GM21367 (cell line): ENCODE data around the gene RPL15.
"Not testable (repeated sequence)": the region's sequence is repeated elsewhere in the genome, so short reads cannot be mapped to it uniquely, and the experiment has no call there.

ENCODE experiments used
- ATAC-seq: cut with Tn5 transposase; IDR thresholded peaks from one replicate; pipeline ENCODE4 v1.9.1; 2021; ENCODE audit not compliant: unreplicated experiment

The RPL15 gene

DNA sequence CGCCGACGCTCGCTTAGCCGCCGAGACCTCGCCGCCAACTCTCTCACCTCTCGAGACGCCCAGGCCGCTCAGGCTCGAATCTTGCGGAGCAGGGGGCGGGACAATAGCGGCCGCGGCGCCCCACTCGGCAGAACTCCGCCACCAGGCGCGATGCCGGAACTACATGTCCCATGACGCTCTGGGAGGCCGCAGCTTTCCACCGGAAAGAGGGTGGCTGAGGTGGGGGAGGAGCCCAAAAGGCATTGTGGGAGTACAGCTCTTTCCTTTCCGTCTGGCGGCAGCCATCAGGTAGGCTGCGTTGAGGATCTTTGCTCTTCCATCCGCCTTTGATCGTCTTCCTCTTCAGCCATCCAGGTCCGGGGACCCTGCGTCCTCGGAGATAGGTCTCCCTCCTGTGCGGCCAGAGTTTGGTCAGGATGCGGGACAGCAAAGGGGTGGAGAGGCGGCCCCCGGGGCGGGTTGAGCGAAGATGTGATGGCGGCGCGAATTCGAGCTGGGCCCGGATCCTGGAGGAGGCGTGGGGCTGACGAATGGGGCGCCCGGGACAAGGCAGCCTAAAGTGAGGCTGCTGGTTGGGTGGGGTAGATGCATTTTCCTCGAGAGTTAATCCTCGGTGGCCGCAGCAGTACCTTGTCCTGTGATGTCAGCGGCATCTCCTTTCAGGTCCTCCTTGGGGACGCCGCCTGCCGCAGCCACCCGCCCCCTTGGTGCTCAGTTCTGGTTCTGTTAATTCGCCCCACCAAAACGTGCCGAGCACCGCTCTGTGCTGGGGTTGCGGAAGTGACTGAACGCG is at the start of gene RPL15, which contains the start of gene NKIRAS1:
TSS of gene RPL15 (plus strand) at position 247 of the 793 bp plus-strand sequence. CDS start 728 bp downstream, outside the sequence.
TSS of gene NKIRAS1 (minus strand) at position 105 of the 793 bp plus-strand sequence. CDS start 6,086 bp downstream, outside the sequence.
- peak; percentile 96 for ATAC-seq

- no peak for ATAC-seq
Observed at GRCh38 chr3:23867400-23867799, 49.5 kb upstream of the RPL15 start.

DNA sequence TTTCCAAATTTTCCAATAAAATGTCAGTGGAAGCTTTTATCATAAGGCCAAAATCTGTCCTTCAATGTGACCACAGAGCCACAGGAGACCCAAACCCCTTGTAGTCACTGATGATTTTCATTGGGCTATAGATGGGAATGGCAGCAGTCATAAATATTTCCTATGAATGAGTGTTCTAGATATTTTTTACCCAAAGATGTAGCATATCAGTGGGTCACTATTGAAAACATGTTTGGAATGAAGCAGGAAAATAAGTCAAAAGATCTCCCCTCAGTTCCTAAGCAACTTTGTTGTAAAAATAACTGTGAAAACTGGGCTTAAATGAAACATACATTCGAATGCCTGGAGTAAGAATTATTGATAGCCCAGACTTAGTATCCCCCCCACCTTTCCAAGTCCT is 49.1 kb upstream of the RPL15 start:
- no peak for ATAC-seq

GRCh38 chr3:23869977-23870662 is 46.8 kb upstream of the RPL15 start:
- no peak for ATAC-seq

DNA sequence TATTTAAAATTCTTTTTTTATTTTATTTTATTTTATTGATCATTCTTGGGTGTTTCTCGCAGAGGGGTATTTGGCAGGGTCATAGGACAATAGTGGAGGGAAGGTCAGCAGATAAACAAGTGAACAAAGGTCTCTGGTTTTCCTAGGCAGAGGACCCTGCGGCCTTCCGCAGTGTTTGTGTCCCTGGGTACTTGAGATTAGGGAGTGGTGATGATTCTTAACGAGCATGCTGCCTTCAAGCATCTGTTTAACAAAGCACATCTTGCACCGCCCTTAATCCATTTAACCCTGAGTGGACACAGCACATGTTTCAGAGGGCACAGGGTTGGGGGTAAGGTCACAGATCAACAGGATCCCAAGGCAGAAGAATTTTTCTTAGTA is 46.3 kb upstream of the RPL15 start:
- ATAC-seq, result not testable (repeated sequence)

- not testable (repeated sequence) for ATAC-seq
Observed at GRCh38 chr3:23871361-23871760, 45.6 kb upstream of the RPL15 start.

DNA sequence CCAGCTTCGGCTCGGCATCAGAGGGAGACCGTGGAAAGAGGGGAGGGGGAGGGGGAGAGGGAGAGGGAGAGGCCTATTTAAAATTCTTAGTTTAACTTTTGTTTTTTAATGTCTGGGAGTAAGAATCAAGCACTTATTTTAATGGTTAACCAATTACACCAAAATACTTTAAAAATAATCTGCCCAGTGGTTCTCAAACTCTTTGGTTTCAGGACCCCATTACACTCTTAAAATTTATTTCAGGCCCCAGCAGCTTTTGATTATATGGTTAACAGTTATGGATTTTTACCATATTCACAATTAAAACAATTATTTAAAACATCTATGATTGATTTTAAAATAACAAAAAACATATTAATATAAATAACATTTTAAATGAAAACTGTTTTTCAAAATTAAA is 44.6 kb upstream of the RPL15 start:
- ATAC-seq, result no peak

DNA sequence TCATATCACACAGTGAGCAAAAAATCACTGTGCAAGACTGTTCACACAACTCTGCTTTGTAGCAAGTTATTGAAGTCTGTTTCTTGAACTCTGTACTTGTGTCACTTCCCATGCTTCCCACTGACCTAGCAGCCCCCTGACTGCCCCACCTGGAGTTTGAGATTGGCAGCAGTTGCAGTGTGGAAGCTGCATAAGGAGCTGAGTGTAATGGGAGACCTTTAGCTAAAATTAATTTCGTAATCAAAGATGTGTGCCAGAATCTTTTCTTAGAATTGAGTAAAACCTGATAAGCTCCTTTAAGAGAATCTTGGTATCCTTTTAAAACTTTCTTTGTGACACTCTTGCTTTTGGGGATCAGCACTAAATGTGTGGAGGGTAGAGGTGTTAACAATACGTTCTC is 43.0 kb upstream of the RPL15 start:
- ATAC-seq, result no peak

DNA sequence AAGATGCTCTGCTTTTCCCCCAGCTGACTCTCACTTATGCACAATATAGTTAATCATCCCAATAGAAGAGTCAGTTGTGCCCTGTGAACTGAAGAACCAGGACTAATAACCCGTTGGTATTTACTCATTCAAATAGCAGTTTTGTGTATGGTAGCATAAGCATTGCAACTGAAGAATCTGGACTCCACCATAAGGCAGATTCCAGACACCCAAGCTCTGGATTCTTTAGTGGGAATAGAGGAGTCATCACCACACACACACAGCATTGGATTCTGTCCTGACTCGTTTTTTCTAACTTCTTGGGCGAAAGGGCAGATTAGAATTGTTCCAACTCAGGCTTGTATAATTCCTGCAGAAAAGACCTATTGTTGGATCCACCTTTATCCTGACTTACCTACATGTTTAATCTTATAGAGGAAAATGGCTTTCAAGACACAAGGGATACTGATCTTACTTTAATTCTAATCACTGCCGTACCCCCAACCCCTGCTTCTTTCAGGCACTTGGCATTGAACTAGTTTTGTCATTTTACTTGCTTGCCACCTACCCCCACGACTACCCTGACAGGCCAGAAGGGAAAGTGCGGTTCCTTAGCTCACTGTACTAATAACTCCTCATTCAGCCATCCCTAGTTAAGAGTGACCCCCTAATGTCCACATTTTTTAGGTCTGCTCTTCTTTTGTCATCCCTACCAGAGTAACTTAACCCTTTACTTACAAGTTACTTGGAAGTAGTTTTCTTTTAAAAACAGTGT is 42.4 kb upstream of the RPL15 start:
- ATAC-seq, result no peak

DNA sequence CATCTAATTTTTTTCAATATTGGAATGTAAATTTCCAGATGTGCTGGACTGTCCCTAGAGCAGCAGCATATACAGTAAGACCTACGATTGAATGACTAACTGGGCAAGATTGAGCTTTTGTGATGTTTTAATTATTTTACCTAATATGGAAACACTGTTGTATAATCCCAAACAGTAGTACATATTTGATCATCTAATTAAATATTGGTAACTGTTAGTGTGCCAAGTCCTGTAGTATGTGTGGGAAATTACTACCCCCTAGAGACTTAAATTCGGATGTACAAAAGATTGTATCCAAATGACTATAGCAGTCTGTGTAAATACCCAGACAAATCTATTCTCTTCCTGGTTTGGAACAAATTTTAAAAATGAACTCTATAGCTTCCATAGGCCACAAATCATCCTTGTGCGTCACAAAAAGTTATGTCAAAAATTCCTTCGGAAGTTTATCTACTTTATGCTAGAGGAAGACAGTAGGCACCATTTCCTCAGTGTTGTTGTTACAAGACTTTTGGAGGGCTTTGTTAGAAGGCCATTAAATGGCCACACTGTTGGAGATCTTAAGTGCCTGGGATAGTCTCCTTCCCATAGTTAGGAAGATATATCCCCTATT is 41.7 kb upstream of the RPL15 start:
- no peak for ATAC-seq

DNA sequence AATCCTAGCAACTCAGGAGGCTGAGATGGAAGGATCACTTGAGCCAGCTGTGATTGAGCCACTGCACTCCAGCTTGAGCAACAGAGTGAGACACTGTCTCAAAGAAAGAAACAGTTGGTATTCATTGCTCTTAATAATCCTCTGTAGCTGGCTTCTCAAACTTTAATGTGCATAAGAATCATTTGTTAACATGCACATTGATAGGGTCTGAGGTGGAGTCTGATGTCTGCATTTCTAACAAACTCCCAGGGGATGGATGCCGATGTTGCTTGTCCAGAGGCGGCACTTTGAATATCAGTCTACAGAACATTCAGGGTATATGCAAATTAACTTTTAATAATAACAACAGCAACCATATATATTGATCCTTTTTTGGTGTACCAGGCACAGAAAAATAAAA is 40.0 kb upstream of the RPL15 start:
- ATAC-seq, result no peak

GRCh38 chr3:23877329-23877980 is 39.5 kb upstream of the RPL15 start:
- ATAC-seq, result no peak

GRCh38 chr3:23879485-23879884 is 37.4 kb upstream of the RPL15 start:
- no peak for ATAC-seq

- ATAC-seq, result no peak
Observed at GRCh38 chr3:23880703-23881339, 36.1 kb upstream of the RPL15 start.

DNA sequence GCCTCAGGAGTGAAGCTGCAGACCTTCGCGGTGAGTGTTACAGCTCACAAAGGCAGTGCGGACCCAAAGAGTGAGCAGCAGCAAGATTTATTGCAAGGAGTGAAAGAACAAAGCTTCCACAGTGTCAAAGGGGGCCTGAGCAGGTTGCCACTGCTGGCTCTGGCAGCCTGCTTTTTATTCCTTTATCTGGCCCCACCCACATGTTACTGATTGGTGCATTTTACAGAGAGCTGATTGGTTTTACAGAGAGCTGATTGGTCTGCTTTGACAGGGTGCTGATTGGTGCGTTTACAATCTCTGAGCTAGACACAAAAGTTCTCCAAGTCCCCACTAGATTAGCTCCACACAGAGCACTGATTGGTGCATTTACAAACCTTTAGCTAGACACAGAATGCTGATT is 34.9 kb upstream of the RPL15 start:
- not testable (repeated sequence) for ATAC-seq

DNA sequence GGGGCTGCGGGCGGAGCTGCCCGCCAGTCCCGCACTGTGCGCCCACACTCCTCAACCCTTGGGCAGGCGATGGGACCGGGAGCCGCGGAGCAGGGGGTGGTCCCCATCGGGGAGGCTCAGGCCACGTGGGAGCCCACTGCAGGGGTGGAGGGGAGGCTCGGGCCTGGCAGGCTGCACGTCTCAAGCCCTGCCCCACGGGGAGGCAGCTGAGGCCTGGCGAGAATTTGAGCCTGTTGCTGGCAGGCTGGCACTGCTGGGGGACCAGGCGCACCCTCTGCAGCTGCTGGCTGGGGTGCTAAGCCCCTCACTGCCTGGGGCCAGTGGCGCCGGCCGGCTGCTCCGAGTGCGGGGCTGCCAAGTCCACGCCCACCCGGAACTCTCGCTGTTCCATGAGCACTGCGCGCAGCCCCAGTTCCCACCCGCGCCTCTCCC is 34.4 kb upstream of the RPL15 start:
- no peak for ATAC-seq

GRCh38 chr3:23884481-23884880 is 32.5 kb upstream of the RPL15 start:
- ATAC-seq, result no peak

DNA sequence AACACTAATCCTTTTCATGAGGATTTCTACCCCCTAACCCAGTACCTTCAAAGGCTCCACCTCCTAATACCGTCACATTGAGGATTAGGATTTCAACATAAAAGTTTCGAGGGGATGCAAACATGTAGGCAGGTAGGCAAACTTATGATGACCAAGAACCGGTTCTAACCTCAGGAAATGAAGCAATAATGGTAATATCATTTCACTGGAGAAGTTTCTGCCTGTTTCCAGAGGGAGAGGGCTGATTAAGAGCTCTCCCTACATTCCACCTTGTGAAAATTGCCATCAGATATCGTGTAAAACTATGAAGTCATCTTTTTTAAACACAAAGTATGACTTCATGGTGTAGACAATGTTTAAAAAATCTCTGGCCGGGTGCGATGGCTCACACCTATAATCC is 31.7 kb upstream of the RPL15 start:
- no peak for ATAC-seq

- ATAC-seq, result no peak
Observed at GRCh38 chr3:23886311-23886710, 30.6 kb upstream of the RPL15 start.

DNA sequence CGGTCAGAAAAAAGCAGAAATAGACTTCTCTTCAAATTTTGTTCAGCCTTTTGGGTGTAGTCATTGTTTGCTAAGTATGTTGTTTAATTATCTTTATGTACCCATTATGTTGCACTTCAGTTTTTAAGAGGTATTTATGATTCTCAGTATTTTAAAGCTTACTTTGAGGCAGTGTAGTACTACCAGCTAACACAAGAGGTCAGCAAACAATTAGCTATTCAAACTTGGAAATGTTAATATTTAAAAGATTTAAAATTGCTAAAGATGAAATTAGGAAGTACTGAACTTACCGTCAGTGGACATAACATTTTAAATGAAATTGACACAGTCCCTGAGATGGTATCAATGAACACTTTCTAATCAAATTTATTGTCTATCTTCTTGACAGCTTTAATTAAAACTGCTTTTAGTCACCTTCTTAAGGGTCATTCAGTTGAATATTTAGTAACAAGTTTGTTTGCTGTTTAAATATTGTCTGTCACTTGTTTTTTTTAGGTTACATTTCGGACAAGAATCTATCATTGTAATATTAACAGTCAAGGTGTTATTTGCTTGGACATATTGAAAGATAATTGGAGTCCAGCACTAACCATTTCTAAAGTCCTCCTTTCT is 28.2 kb upstream of the RPL15 start:
- no peak for ATAC-seq
